HG03025 (cell line): Measurements from ENCODE around the gene RAB44.
"Not testable (repeated sequence)": the region's sequence is repeated elsewhere in the genome, so short reads cannot be mapped to it uniquely, and the experiment has no call there.

Experiments
- ATAC-seq: cut with Tn5 transposase; IDR thresholded peaks from one replicate; pipeline ENCODE4 v1.9.1; 2021; ENCODE audit warnings: mild to moderate bottlenecking, moderate library complexity; ENCODE audit not compliant: unreplicated experiment, low FRiP score

The RAB44 gene

GRCh38 chr6:36697481-36697903 is at the start of gene RAB44:
RAB44 (plus strand) TSS chr6:36697826; CDS start chr6:36704236, 6,410 bp downstream.
- ATAC-seq: no peak

GRCh38 chr6:36649086-36649485 is 48.5 kb upstream of the RAB44 start:
- ATAC-seq: no peak

- no peak for ATAC-seq
Measured at GRCh38 chr6:36649701-36650484, 47.7 kb upstream of the RAB44 start.

GRCh38 chr6:36650848-36651478 is 46.7 kb upstream of the RAB44 start:
- ATAC-seq: no peak

GRCh38 chr6:36651659-36652379 is 45.8 kb upstream of the RAB44 start:
- ATAC-seq: no peak

GRCh38 chr6:36654469-36654868 is 43.2 kb upstream of the RAB44 start:
- not testable (repeated sequence) for ATAC-seq

- ATAC-seq: no peak
Measured at GRCh38 chr6:36655085-36655724, 42.4 kb upstream of the RAB44 start.

GRCh38 chr6:36656441-36656840 is 41.2 kb upstream of the RAB44 start:
- ATAC-seq: no peak

- no peak for ATAC-seq
Measured at GRCh38 chr6:36657271-36657670, 40.4 kb upstream of the RAB44 start.

GRCh38 chr6:36657942-36658544 is 39.6 kb upstream of the RAB44 start:
- no peak for ATAC-seq

- ATAC-seq: no peak
Measured at GRCh38 chr6:36659271-36659670, 38.4 kb upstream of the RAB44 start.

- ATAC-seq: no peak
Measured at GRCh38 chr6:36660771-36661471, 36.7 kb upstream of the RAB44 start.

- no peak for ATAC-seq
Measured at GRCh38 chr6:36662380-36662779, 35.2 kb upstream of the RAB44 start.

- no peak for ATAC-seq
Measured at GRCh38 chr6:36662827-36663256, 34.8 kb upstream of the RAB44 start.

- no peak for ATAC-seq
Measured at GRCh38 chr6:36663504-36664446, 33.9 kb upstream of the RAB44 start.

- no peak for ATAC-seq
Measured at GRCh38 chr6:36665180-36665579, 32.4 kb upstream of the RAB44 start.

- ATAC-seq: no peak
Measured at GRCh38 chr6:36666287-36666686, 31.3 kb upstream of the RAB44 start.

- no peak for ATAC-seq
Measured at GRCh38 chr6:36666826-36667591, 30.6 kb upstream of the RAB44 start.
